Central memory CD4-positive, alpha-beta T cell (primary cell): ENCODE results near the gene RASSF3.

Experiments used
- DNase-seq: peaks from one replicate; pipeline ENCODE4 v3.0.0; 2022

Gene RASSF3

DNA sequence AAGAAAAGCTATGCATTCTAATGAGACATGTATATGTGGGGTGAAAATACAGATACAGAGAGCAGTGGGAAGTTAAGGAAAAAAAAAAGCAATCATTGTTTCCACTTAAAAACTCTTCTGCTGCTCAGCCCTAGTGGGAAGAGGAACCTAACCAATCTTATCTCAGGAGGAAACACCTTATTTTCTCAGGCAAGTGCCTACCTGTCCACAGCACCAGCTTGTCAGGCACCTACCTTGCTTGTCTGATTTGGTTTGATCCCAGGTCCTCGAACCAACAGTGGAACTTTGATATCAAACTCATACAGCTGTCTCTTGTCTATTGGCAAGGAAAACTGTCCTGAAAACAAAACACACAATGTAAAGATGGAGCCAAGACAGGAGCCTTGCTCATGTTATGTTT is 126.5 kb downstream of the RASSF3 start:
- DNase-seq, result no peak

GRCh38 chr12:64737539-64737938 is 127.2 kb downstream of the RASSF3 start:
- peak; percentile 37 for DNase-seq

DNA sequence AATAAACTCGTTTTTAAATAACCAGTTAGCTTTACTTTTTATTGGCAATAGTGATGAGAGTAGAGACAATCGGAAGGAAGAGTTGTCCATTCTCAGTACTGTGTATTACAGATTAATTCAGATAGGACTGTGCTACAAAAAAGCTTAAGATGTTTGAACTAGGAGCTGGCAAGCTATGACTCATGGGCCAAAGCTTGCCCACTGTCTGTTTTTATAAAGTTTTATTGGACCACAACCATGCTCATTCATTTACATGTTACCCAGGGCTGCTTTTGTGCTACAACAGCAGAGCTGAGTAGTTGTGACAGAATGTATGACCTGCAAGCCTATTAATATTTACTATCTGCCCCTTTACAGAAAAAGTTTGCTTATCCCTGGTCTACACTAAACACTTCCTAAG is 129.5 kb downstream of the RASSF3 start:
- no peak for DNase-seq

DNA sequence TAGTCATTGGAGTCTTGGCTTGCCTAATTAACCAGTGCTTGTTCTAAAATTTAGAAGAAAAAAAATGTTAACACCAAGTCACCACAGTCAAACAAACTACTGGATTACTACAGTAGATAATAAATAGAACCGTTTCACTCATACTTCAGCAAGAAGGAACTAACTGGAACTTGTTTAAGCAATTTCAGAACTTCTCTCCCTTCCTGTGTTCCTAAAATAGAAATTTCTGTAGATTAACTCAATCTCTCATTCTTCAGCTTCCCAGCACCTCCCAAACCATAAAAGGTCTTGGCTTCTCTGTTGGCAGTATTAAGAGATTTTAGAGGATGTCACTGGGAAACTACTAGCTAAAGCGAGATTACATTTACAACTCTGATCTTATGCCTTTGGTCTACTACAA is 130.4 kb downstream of the RASSF3 start:
- no peak for DNase-seq

GRCh38 chr12:64742416-64742815 is 132.1 kb downstream of the RASSF3 start:
- no peak for DNase-seq

- DNase-seq, result no peak
These were observed 132.9 kb downstream of the RASSF3 start for GRCh38 chr12:64743206-64743605.

DNA sequence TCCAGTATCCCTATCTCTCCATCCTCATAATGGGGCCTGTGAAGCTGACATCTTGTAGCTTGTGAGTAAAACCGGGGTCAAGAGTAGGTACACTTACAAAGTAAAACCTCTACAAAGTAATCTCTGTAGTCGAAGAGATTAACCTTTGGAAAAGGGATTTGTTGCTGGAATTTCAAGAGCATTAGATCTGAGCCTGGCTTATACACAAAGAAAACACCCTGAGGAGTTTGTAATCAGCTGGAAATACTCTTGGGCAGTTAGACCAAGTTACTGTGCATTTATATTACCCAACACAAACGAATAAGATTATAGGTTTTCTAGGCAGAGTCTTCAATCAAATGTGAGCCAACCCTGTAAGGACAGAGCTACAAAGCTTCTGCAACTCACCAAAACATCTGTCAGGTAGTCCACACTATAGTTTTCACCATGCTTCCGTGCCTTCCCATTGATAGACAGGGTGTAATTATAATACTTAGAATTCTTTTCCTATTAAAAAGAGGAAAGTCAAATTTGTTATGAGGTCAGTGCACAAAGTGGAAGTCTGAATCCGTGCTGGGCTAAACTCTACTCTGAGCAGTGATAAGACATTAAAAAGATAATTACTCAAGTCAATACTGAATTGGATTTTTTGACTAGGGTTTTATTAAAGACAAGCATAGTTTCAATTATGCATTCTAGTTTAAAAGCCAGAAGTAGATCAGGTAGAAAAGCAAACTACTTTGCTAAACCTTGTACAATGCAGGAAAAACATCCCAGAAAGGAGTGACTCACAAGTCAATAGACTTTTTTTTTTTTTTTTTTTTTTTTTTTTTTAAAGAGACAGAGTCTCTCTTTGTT is 134.3 kb downstream of the RASSF3 start:
- DNase-seq, result no peak

- no peak for DNase-seq
These were observed 135.0 kb downstream of the RASSF3 start for GRCh38 chr12:64745259-64745807.

DNA sequence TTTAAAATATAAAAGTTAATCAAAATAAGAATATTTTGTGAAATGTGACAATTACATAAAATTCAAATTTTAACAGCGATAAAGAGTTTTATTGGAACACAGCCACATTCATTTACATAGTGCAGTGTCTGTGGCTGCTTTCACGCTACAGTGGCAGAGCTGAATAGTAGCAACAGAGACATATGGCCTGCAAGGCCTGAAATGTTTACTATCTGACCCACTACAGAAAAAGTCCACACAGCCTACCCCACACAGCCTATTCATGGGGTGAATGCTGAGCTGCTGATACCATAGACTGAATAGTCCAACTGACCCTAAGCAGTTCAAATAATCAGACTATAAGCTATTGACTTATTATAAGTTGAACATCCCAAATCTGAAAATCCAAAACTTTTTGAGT is 135.7 kb downstream of the RASSF3 start:
- no peak for DNase-seq

- DNase-seq, result no peak
These were observed 136.4 kb downstream of the RASSF3 start for GRCh38 chr12:64746663-64747062.
